Adrenal gland (tissue), 5 donors: ENCODE data around the gene HOXD8.

Experiments used
- POLR2A ChIP-seq, 2 donors: fragments of 450-650 bp; IDR thresholded peaks; one replicate each; pipeline ENCODE4 v1.6.1; 2017; ENCODE audit warnings: antibody characterized with exemption in 2 of 2, mild to moderate bottlenecking in 2 of 2, moderate library complexity in 1 of 2
- TF ChIP-seq, protein P1 (sequence below), 6 experiments: fragments of 450-650 bp in 4 of 6; fragments of 200-600 bp in 2 of 6; sonication (generic) in 1 of 6; IDR thresholded peaks; 1 replicate in 5 of 6; 2 replicates in 1 of 6; pipeline versions ENCODE4 v1.5.1 to v1.8.0; 2016 to 2021; ENCODE audit warnings: antibody characterized with exemption in 6 of 6, mild to moderate bottlenecking in 2 of 6, moderate library complexity in 1 of 6
- donor health status: DM: no; HTN: no; CAD: no.

DNA sequence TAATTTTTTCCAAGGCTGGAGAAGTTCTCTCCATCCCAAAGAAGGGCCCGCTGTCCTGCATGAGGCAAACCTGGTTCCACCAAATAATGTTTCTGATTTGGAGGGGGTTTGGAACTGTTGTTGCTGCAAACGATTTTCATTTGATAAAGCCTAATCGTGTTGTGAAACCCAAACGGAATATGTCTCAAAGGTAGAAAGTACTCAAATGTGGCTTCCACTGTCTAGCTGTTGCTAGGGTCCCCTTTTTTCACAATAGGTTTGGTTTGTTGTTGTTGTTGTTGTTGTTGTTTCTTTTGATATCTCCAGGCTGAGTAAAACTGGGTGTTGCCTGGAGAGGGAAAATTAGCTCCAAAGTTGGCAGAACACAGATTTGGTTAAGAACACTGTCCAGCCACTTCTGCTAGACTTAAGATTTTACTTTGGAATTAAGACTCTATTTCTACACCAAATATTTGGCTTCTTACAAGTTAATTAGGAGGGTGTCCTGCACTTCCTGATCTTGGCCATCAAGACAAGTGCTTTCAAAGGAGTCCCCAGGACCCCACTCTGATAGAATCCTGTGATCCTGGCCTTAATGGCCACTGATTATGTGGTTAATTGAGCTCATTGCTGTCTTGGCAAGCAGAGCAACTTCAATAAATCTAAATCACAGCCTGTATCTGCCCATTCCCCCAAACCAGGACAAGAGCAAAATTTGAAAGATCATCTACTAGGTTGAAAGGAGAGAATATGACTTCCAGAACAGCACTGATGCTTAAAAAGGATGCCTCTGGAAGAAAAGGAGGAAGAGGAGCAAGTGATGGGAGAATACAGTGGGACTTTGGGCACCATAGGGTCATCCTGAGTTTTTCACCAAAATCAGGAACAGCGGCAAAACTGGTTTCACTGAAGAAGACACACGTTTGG lies 40.3 kb upstream of the HOXD8 start:
- TF ChIP-seq, protein P1, sequence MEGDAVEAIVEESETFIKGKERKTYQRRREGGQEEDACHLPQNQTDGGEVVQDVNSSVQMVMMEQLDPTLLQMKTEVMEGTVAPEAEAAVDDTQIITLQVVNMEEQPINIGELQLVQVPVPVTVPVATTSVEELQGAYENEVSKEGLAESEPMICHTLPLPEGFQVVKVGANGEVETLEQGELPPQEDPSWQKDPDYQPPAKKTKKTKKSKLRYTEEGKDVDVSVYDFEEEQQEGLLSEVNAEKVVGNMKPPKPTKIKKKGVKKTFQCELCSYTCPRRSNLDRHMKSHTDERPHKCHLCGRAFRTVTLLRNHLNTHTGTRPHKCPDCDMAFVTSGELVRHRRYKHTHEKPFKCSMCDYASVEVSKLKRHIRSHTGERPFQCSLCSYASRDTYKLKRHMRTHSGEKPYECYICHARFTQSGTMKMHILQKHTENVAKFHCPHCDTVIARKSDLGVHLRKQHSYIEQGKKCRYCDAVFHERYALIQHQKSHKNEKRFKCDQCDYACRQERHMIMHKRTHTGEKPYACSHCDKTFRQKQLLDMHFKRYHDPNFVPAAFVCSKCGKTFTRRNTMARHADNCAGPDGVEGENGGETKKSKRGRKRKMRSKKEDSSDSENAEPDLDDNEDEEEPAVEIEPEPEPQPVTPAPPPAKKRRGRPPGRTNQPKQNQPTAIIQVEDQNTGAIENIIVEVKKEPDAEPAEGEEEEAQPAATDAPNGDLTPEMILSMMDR (IDR thresholded peaks at IDR 0.05): no peak
- no peak for TF ChIP-seq POLR2A (IDR thresholded peaks at IDR 0.05)
